NCI-H748 (cell line): ENCODE data around the gene CRLF1.

Experiments used
- DNase-seq: peaks from one replicate; lab custom pipeline; 2025; ENCODE audit not compliant: unreplicated experiment; lab: John Stamatoyannopoulos, UW

Gene CRLF1

GRCh38 chr19:18558604-18559003 lies 48.0 kb downstream of the CRLF1 start:
- no peak for DNase-seq

- DNase-seq = no peak
These were observed 48.4 kb downstream of the CRLF1 start for GRCh38 chr19:18558202-18558555.

DNA sequence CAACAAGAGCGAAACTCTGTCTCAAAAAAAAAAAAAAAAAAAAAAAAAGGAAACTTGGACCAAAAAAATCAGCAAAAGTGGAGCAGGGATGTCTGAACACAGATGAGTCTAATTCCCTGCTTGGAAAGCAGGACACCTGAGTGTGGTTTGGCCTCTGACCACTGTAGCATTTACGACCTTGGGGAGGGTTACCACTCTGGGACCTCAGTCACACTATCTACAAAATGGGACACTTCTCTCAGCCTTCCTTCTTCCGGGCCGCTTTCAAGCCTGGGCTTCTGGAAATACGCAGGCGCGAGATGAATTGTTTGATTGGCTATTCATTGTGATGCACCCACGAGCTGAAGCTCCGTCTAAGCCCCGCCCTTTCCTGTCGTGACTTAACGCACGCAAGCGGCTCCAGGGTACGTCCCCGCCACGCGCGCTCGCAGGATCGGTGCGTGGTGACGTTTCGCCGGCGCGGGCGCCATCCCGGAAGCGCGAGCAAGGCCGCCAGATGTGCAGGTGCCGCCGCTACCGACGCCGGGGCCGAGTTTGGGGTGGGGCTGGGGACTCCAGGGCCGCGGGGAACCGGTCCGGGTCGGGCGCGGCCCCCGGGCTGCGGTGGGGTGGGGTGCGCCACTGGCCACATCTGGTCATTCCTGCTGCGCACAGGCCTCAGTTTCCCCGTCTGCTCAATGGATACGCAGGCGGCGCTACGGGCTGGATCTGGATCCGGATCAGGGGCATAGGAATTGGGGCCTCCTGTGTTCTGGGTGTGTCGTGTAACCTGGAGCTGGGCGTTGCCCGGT lies 49.0 kb downstream of the CRLF1 start, which contains the start of gene KXD1:
KXD1 (plus strand) TSS at position 460 of the 791 bp plus-strand sequence. CDS start 4,187 bp downstream, outside the sequence.
- DNase-seq = peak; percentile 98

- no peak for DNase-seq
These were observed 55.0 kb downstream of the CRLF1 start for GRCh38 chr19:18551631-18552030.

GRCh38 chr19:18543814-18544475 lies 62.7 kb downstream of the CRLF1 start:
- DNase-seq = peak; percentile 63
